D721Med (cell line): Measurements from ENCODE around the gene INAFM1.

ENCODE experiments used
- DNase-seq: peaks from one replicate; pipeline ENCODE4 v3.0.0; 2011; ENCODE audit warnings: low spot score; ENCODE audit not compliant: insufficient read length
- FAIRE-seq: peaks from 2 replicates; lab custom pipeline; 2011; peaks lifted over from hg19 to GRCh38; lab: Jason Lieb, UNC
- CTCF ChIP-seq: IDR thresholded peaks from 2 replicates; pipeline ENCODE4 v1.5.1; 2012; ENCODE audit warnings: mild to moderate bottlenecking, control low read depth; ENCODE audit not compliant: insufficient read depth; ENCODE audit errors: missing control alignments

The INAFM1 gene

GRCh38 chr19:47274071-47274890, at the start of gene INAFM1:
INAFM1 (plus strand) TSS chr19:47274885; CDS start chr19:47274920, 35 bp downstream.
- no peak for TF ChIP-seq CTCF
- FAIRE-seq (no peak), DNase-seq (peak; percentile 57)

DNA sequence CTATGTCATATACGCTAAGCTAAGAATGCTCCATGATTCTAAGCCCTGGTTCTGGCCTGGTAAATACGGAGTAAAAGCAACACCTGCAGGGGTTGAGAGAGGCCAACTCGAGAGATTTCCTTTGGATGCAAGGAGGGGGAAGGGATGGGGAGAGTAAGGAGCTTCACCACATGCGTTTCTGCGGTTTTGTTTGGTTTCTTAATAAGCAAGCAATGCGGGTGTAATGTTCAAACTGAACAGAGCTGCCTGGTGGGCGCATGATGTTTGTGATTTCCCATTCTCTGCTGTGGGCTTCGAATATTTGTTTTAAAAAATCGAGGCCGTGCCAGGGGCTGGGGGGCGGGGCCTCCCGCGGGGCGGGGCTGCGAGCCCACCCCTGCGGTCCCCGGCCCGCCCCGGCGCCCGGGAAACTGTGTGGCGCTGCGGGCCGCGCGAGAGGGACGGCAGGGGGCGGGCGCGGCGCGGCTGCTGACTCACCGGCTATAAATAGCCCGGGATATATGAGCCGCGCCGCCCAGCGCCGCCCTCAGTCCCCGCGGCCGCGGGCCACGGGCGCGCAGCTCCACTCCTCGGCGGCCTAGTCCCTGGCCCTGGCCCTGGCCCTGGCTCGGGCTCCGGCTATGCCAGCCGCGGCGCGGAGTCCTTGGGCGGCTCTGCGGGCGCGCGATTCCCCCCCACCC, 48.8 kb upstream of the INAFM1 start:
- peak; percentile 4 for TF ChIP-seq CTCF
- FAIRE-seq (no peak), DNase-seq (peak; percentile 95)

GRCh38 chr19:47226426-47227351, 48.0 kb upstream of the INAFM1 start:
- no peak for TF ChIP-seq CTCF
- no peak for FAIRE-seq
- no peak for DNase-seq

GRCh38 chr19:47227352-47228167, 47.1 kb upstream of the INAFM1 start:
- FAIRE-seq = no peak
- DNase-seq = no peak
- TF ChIP-seq CTCF = no peak

DNA sequence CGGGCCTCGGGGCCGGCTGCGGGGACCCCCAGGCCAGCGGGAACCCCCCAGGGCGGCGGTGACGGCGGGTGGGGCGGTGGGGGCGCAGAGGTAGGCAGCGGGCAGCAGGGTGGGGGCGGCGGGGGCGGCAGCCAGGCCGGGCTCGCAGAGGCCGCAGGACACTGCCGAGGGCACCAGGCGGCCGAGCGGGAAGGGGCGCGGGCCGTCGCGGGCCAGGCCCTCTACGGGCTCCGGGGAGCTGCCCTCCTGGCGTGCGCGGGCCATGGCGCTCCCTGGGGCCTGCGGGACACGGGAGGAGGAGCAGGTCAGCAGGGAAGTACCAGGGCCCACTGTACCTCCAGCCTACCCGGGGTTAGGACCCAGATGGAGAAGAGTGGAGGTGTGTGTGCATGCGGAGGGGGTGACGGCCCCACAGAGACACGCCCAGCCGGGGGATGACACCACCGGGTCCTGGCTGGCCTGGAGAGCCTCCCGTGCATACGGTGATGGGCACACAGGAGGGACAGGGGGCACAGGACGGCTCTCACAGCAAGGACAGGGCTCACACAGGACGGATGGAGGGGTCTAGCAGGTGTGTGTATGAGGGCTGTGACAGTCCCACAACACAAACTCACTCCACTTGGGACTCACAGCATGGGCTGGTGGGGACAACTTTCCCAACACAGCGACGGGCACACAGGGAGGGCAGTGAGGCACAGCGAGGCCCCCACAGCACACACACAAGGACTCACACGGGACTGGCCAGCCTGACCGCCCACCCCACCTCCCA, 46.3 kb upstream of the INAFM1 start:
- TF ChIP-seq CTCF = no peak
- DNase-seq (no peak), FAIRE-seq (no peak)
